Measurements from ENCODE around the gene OTOR. TPM values are rescaled to one million over a fixed set of nuclear protein-coding genes. Genes with fewer than 3 reads are reported as not detected.

The OTOR gene
- total RNA-seq, 2 experiments from 2014 or later, result not detected

- no peaks in the 10 kb centered on the region for H3K9me2 ChIP-seq (ENCODE audit: insufficient read depth, low read length)
- CTCF ChIA-PET (ENCODE audit: unreplicated experiment), result no interaction called here
Measured at GRCh38 chr20:16785226-16785625, 37.1 kb downstream of the OTOR start.

More at GRCh38 chr20:16785226-16785625, 37.1 kb downstream of the OTOR start:
- Histone ChIP-seq H3K4me2 (ENCODE audit: low read length) (no peak overlapping the region), H3K27ac (ENCODE audit: low read depth, low read length, poor library complexity, severe bottlenecking) (no peak overlapping the region), H3K36me3 (ENCODE audit: insufficient read depth, low read length) (no peaks in the 10 kb centered on the region), H4K20me1 (ENCODE audit: insufficient read depth, low read length) (no peaks in the 10 kb centered on the region), H3K79me2 (ENCODE audit: insufficient read depth, low read depth, low read length) (no peaks in the 10 kb centered on the region), H3K4me3 (ENCODE audit: low read depth, low read length, poor library complexity, severe bottlenecking) (no peak overlapping the region), H2AFZ (ENCODE audit: low read length) (no peak overlapping the region), H3K4me1 (ENCODE audit: insufficient read depth, low read length, poor library complexity, severe bottlenecking) (no peaks in the 10 kb centered on the region), H3K9me3 (ENCODE audit: low read length) (no peaks in the 10 kb centered on the region)
- BruUV-seq (replicated peaks), result no TSS peak
- intact Hi-C loops (cut with micrococcal nuclease; ENCODE audit: unreplicated experiment), result no loop called here
- DNase-seq (ENCODE audit: low spot score), result no peak
- no peak for TF ChIP-seq CTCF (conservative IDR thresholded peaks at IDR 0.05; ENCODE audit: low read length)
- POLR2A ChIA-PET, result interaction anchor here (0.6 to 0.7 kb wide), 2 partner anchors 237 to 284 kb away, joined by 3 to 4 read pairs; no protein-coding TSS in a partner anchor

Other genes starting within 250 kb of the OTOR start
- 6.2 and 8.6 TPM in 2 replicates for gene KIF16B, start 174.9 kb upstream of the OTOR start, total RNA-seq (2014; rRNA removed; shearing (Covaris generic))
- gene KIF16B, start 174.9 kb upstream of the OTOR start, total RNA-seq (2022), result 11.2 and 11.8 TPM in 2 replicates
- 50.0 and 50.9 TPM in 2 replicates for gene SNRPB2, start 18.3 kb upstream of the OTOR start, total RNA-seq (2014; rRNA removed; shearing (Covaris generic))
- gene SNRPB2, start 18.3 kb upstream of the OTOR start, total RNA-seq (2022), result 87.8 and 97.2 TPM in 2 replicates

All from OCI-LY7 (cell line).